PFSK-1 (cell line): ENCODE results near the gene FAF1.

Experiments used
- FOXP2 ChIP-seq: optimal IDR thresholded peaks from 2 replicates; pipeline ENCODE3; 2011; ENCODE audit warnings: borderline replicate concordance, control low read depth, inconsistent platforms; ENCODE audit not compliant: insufficient read depth; ENCODE audit errors: extremely low read length, extremely low read depth
- POLR2AphosphoS5 ChIP-seq: IDR thresholded peaks from 2 replicates; pipeline ENCODE4 v1.6.1; 2012; ENCODE audit warnings: low read depth, mild to moderate bottlenecking, control low read depth, low read length, moderate library complexity
- REST ChIP-seq, 2 experiments: IDR thresholded peaks; 2 replicates each; pipeline versions ENCODE4 v1.6.1 to v1.8.0; 2011 to 2012; ENCODE audit warnings: low read depth in 2 of 2, low read length in 2 of 2, control low read depth in 1 of 2, inconsistent platforms in 1 of 2, mild to moderate bottlenecking in 1 of 2, moderate library complexity in 1 of 2; ENCODE audit not compliant: insufficient read depth in 1 of 2
- SIN3A ChIP-seq: IDR thresholded peaks from 2 replicates; pipeline ENCODE4 v1.6.1; 2012; ENCODE audit warnings: mild to moderate bottlenecking, low read length, moderate library complexity, borderline replicate concordance; ENCODE audit not compliant: insufficient read depth
- TAF1 ChIP-seq: IDR thresholded peaks from 2 replicates; pipeline ENCODE4 v1.6.1; 2012; ENCODE audit warnings: low read length, control low read depth, borderline replicate concordance; ENCODE audit not compliant: insufficient read depth

Gene FAF1

DNA sequence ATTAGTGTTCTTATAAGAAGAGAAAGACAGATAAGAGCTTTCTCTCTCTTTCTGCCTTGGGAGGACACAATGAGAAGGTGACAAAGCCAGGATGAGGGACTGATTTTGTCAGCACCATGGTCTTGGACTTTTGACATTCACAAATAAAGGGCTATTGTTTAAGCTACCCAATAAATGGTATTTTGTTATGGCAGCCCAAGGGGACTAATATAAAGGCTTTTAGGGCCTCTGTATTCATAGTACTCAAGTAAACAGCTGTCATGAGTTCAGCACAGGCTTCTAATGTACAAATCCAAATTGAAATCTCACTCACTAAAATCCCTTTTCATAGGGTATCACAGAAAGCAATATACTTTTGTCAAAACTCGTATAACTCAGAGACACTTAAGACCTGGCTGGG, 242.7 kb downstream of the FAF1 start:
- TF ChIP-seq REST (IDR thresholded peaks at IDR 0.05; ENCODE audit: insufficient read depth in 1 of 2, low read depth in 2 of 2, low read length in 2 of 2) (no peak), FOXP2 (no peak), TAF1 (no peak), SIN3A (no peak), POLR2AphosphoS5 (no peak)

- TF ChIP-seq SIN3A (no peak), TAF1 (no peak), POLR2AphosphoS5 (no peak), REST (IDR thresholded peaks at IDR 0.05; ENCODE audit: insufficient read depth in 1 of 2, low read depth in 2 of 2, low read length in 2 of 2) (no peak), FOXP2 (no peak)
Measured at GRCh38 chr1:50710099-50710498, 250.0 kb downstream of the FAF1 start.

- TF ChIP-seq TAF1 (no peak), SIN3A (no peak), FOXP2 (no peak), REST (IDR thresholded peaks at IDR 0.05; ENCODE audit: insufficient read depth in 1 of 2, low read depth in 2 of 2, low read length in 2 of 2) (no peak), POLR2AphosphoS5 (no peak)
Measured at GRCh38 chr1:50707824-50708223, 252.2 kb downstream of the FAF1 start.

DNA sequence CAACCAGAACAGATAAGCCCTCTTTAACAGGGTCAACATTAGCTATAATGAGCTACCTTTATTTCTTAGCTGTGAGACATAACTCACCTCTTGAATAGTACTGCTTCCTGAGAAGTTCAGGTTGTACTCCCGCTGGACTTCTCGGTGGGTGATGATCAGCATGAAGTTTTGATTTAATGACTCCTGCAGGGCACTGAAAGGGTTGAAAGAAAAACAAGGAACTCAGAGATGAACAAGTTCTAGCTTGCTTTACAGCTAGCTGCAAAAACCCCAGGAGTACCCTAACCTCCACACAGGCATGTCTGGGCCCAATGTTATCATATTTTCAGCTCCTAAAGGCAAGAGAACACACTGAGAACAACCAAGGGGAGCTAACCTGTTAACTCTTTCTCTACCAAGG, 254.4 kb downstream of the FAF1 start:
- TF ChIP-seq REST (IDR thresholded peaks at IDR 0.05; ENCODE audit: insufficient read depth in 1 of 2, low read depth in 2 of 2, low read length in 2 of 2) (no peak), TAF1 (no peak), SIN3A (no peak), FOXP2 (no peak), POLR2AphosphoS5 (no peak)

DNA sequence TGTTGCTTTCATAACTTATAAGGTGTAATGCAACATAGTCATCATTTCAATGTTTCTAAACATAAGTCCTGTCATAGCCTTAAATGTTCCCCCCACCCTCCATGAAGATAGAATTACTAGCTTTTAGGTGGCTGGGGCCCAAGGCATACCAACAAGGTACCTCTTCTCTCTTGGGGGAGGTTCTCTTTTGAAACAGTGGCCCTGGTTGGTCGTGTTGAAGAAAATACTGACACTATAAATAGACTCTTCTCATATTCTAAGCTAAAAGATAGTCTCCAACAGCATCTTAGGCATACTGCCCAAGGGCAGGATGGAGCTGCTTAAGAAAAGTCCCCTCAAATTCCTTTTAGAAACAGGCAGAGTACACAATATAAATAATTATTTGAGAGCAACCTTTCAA, 255.0 kb downstream of the FAF1 start:
- no peak for TF ChIP-seq POLR2AphosphoS5
- no peak for TF ChIP-seq SIN3A
- no peak for TF ChIP-seq REST (IDR thresholded peaks at IDR 0.05; ENCODE audit: insufficient read depth in 1 of 2, low read depth in 2 of 2, low read length in 2 of 2)
- no peak for TF ChIP-seq TAF1
- no peak for TF ChIP-seq FOXP2
